ENCODE measurements around the gene TMEM151B. TPM values are rescaled to one million over a fixed set of nuclear protein-coding genes. Genes with fewer than 3 reads are reported as not detected.

The TMEM151B gene
- total and polyA plus RNA-seq, 9 of the 15 experiments (the other 6 are each of a cell fraction or from before 2014, with no cell fraction given), result not detected

DNA sequence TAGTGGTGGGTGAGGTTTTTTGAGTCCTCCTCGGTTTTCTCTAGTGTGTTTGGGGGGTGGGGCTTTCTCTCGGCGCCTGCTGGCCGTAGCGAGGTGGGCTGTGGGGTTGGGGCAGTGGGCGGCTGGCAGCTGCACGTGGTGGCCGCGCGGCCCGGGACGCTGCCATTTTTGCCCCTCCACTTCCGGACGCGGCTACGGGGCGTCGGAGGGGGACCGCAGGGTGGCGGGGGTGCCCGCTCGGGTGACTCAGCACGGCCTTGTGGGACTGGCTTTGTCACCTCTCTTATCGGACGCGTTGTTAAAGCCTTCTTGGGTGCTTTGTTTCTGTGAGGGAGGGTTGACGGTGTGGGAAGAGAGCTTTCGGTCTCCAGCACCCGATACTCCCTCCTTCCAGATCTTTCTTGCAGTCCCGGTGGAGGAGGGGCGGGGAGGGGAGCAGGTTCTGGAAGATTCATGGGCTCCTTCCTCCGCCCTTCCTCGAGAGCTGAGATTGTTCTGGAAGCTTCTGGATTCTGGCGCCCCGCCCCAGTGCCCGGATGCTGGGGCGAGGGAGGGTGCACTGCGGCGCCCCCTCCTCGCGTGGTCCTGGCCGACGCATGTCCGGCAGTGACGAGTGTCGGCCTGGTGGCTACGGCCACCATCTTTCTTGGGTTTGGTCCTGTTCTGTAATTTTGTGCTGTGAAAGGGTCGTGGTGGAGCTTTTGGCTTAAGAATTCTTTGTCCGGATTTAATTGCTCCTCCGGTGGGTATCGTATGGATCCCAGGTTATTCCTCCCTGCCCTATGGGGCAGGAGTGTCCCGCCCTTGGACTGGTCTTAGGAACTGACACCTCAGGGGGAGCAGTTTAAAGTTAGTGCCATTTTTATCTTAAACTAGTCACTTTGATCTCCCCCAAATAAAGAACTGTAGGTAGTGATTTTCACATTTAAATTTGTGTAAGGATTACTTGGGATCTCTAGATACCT is 22.6 kb upstream of the TMEM151B start (continued):
- TF ChIP-seq, protein P1, sequence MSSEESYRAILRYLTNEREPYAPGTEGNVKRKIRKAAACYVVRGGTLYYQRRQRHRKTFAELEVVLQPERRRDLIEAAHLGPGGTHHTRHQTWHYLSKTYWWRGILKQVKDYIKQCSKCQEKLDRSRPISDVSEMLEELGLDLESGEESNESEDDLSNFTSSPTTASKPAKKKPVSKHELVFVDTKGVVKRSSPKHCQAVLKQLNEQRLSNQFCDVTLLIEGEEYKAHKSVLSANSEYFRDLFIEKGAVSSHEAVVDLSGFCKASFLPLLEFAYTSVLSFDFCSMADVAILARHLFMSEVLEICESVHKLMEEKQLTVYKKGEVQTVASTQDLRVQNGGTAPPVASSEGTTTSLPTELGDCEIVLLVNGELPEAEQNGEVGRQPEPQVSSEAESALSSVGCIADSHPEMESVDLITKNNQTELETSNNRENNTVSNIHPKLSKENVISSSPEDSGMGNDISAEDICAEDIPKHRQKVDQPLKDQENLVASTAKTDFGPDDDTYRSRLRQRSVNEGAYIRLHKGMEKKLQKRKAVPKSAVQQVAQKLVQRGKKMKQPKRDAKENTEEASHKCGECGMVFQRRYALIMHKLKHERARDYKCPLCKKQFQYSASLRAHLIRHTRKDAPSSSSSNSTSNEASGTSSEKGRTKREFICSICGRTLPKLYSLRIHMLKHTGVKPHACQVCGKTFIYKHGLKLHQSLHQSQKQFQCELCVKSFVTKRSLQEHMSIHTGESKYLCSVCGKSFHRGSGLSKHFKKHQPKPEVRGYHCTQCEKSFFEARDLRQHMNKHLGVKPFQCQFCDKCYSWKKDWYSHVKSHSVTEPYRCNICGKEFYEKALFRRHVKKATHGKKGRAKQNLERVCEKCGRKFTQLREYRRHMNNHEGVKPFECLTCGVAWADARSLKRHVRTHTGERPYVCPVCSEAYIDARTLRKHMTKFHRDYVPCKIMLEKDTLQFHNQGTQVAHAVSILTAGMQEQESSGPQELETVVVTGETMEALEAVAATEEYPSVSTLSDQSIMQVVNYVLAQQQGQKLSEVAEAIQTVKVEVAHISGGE (CRISPR knock-in tag; IDR thresholded peaks at IDR 0.05), result peak in 2 of 3 experiments; percentile 45 to 89; a peak in 4 of 6 replicates
- no peak for TF ChIP-seq CBX2 (IDR thresholded peaks at IDR 0.05; ENCODE audit: insufficient read depth, low read length, poor library complexity, severe bottlenecking)
- TF ChIP-seq SAP30 (IDR thresholded peaks at IDR 0.05; ENCODE audit: borderline replicate concordance, insufficient read depth, low read depth, low read length, poor library complexity, severe bottlenecking), result peak; percentile 99
- TF ChIP-seq CHD4 (IDR thresholded peaks at IDR 0.05; ENCODE audit: insufficient read depth, insufficient replicate concordance, low read depth, low read length, poor library complexity, severe bottlenecking), result no peak
- TF ChIP-seq PURB (CRISPR knock-in tag; IDR thresholded peaks at IDR 0.05; ENCODE audit: low read depth), result no peak
- TF ChIP-seq L3MBTL2 (IDR thresholded peaks at IDR 0.05), result peak; percentile 51
- no peak for TF ChIP-seq SAFB2 (IDR thresholded peaks at IDR 0.05; ENCODE audit: borderline replicate concordance, low read depth, low read length, severe bottlenecking)
- TF ChIP-seq U2AF1 (optimal IDR thresholded peaks at IDR 0.05; ENCODE audit: low read depth, low read length), result peak; percentile 70
- TF ChIP-seq ZNF507 (tag; conservative IDR thresholded peaks at IDR 0.05), result no peak
- TF ChIP-seq NCOA4 (IDR thresholded peaks at IDR 0.05; ENCODE audit: partially characterized antibody), result no peak
- no peak for TF ChIP-seq ZFP36 (IDR thresholded peaks at IDR 0.05; ENCODE audit: low read depth, low read length, partially characterized antibody)
- TF ChIP-seq CREBBP (IDR thresholded peaks at IDR 0.05; ENCODE audit: low read depth, low read length), result no peak
- peak; percentile 93 for TF ChIP-seq ELF2 (CRISPR knock-in tag; IDR thresholded peaks at IDR 0.05)
- TF ChIP-seq ZNF23 (CRISPR knock-in tag; IDR thresholded peaks at IDR 0.05), result 0 out of 2 replicates have a peak, but pooled peaks have one; percentile 2
- no peak for TF ChIP-seq CEBPB (tag; IDR thresholded peaks at IDR 0.05)
- peak; percentile 10 for TF ChIP-seq HNRNPUL1 (IDR thresholded peaks at IDR 0.05; ENCODE audit: low read length)
- peak; percentile 88 for TF ChIP-seq FUS (optimal IDR thresholded peaks at IDR 0.05; ENCODE audit: low read depth, low read length)
- TF ChIP-seq IFI16 (CRISPR knock-in tag; IDR thresholded peaks at IDR 0.05), result no peak
- no peak for TF ChIP-seq RFX1 (IDR thresholded peaks at IDR 0.05)
- TF ChIP-seq, protein P2, sequence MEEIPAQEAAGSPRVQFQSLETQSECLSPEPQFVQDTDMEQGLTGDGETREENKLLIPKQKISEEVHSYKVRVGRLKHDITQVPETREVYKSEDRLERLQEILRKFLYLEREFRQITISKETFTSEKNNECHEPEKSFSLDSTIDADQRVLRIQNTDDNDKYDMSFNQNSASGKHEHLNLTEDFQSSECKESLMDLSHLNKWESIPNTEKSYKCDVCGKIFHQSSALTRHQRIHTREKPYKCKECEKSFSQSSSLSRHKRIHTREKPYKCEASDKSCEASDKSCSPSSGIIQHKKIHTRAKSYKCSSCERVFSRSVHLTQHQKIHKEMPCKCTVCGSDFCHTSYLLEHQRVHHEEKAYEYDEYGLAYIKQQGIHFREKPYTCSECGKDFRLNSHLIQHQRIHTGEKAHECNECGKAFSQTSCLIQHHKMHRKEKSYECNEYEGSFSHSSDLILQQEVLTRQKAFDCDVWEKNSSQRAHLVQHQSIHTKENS (CRISPR knock-in tag; IDR thresholded peaks at IDR 0.05), result no peak
- TF ChIP-seq, protein P3, sequence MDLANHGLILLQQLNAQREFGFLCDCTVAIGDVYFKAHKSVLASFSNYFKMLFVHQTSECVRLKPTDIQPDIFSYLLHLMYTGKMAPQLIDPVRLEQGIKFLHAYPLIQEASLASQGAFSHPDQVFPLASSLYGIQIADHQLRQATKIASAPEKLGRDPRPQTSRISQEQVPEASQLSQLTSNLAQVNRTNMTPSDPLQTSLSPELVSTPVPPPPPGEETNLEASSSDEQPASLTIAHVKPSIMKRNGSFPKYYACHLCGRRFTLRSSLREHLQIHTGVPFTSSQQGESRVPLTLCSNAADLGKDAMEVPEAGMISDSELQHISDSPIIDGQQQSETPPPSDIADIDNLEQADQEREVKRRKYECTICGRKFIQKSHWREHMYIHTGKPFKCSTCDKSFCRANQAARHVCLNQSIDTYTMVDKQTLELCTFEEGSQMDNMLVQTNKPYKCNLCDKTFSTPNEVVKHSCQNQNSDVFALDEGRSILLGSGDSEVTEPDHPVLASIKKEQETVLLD (IDR thresholded peaks at IDR 0.05), result no peak

Measured in K562 (cell line).